Measurements from ENCODE around the gene TOR3A. TPM values are rescaled to one million over a fixed set of nuclear protein-coding genes. Genes with fewer than 3 reads are reported as not detected.

Gene TOR3A
- total RNA-seq, 1 experiment from 2014 or later: 27.0 TPM

DNA sequence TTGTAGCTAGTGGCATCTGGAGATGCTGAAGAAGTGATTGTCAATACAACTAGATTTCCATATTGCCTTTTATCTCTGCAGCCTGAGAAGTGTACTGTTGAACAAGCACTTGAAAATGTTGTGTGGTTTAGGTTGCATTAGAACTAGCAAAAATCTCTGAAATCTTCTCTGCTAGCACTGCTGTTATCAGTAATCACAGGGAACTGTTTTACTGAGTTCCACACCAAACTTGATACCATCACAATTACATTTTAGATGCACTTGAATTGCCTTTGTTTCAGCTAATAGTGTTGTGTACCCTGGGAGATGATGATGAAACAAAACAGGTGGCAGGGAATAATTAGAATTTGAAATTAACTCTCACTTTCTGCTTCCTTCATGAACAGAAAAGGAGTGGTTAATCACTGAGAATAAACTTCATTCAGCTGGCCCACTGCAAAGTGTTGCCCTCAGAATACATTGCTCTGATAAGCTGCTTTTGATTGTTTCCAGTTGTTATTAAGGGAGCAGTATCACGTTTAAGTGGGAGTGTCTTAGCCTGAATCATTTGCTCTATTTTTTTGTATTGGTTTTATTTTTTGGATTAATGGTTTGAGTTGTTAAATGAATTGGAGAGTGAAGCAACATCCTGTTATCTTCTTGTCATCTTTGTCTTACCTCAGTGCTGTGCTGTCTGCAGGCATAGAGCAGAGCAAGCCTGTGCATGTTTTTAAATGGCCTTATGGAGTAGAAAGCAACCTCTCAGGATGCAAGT lies 43.2 kb upstream of the TOR3A start:
- peaks cover 0 to 18% of the 10 kb centered on the region in 2 experiments; a peak in 2 of 4 replicates for H3K4me1 ChIP-seq (ENCODE audit: control insufficient read depth in 1 of 2, insufficient read depth in 2 of 2, low read length in 2 of 2)
- H3K79me2 ChIP-seq (ENCODE audit: insufficient read depth, low read length): peaks cover 57% of the 10 kb centered on the region
- DNase-seq (ENCODE audit: low read depth, low spot score): no peak
- ChIA-PET RAD21 (ENCODE audit: low non-redundant PET in 1 of 2, low total read pairs in 2 of 2, uncharacterized antibody in 2 of 2, unreplicated experiment in 2 of 2) (no interaction called here), POLR2A (no interaction called here), CTCF (no interaction called here)
- BruUV-seq (replicated peaks): no TSS peak
- H4K20me1 ChIP-seq (ENCODE audit: insufficient read depth): no peaks in the 10 kb centered on the region
- no peak overlapping the region for H3K9ac ChIP-seq (ENCODE audit: low read length)
- H3K36me3 ChIP-seq (ENCODE audit: control insufficient read depth in 1 of 2, insufficient read depth in 2 of 2, low read length in 2 of 2): no peaks in the 10 kb centered on the region
- no peak overlapping the region for H2AFZ ChIP-seq (ENCODE audit: low read depth, low read length, poor library complexity, severe bottlenecking)
- H3K4me3 ChIP-seq (replicated peaks in 1 of 2; ENCODE audit: low read depth in 1 of 2, low read length in 2 of 2): no peak overlapping the region
- no peak overlapping the region for H3K4me2 ChIP-seq (ENCODE audit: low read length)
- no peak overlapping the region for H3K27ac ChIP-seq (ENCODE audit: low read depth, low read length)
- intact Hi-C loops (cut with micrococcal nuclease): no loop called here
- H3K27me3 ChIP-seq (ENCODE audit: insufficient read depth, low read length): no peaks in the 10 kb centered on the region
- H3K9me2 ChIP-seq (ENCODE audit: insufficient read depth): no peaks in the 10 kb centered on the region
- H3K9me3 ChIP-seq (ENCODE audit: control insufficient read depth in 1 of 2, insufficient read depth in 1 of 2, low read depth in 1 of 2, low read length in 2 of 2): no peaks in the 10 kb centered on the region
- TF ChIP-seq CBX3 (IDR thresholded peaks at IDR 0.05; ENCODE audit: low read depth) (no peak), YY1 (IDR thresholded peaks at IDR 0.05; ENCODE audit: extremely low read depth, insufficient replicate concordance, low read depth, low read length) (no peak), ZFX (IDR thresholded peaks at IDR 0.05) (no peak), SIN3A (IDR thresholded peaks at IDR 0.05; ENCODE audit: low read depth) (no peak), CEBPB (IDR thresholded peaks at IDR 0.05; ENCODE audit: low read depth) (no peak), TCF7L2 (IDR thresholded peaks at IDR 0.05; ENCODE audit: borderline replicate concordance, extremely low read depth, insufficient read depth, insufficient read length) (no peak), POLR2A (IDR thresholded peaks at IDR 0.05; ENCODE audit: borderline replicate concordance, extremely low read depth, insufficient read depth, insufficient read length) (no peak), SRF (IDR thresholded peaks at IDR 0.05; ENCODE audit: low read depth) (no peak), EGR1 (IDR thresholded peaks at IDR 0.05; ENCODE audit: low read depth) (no peak), EZH2 (IDR thresholded peaks at IDR 0.05) (no peak), POLR2AphosphoS5 (IDR thresholded peaks at IDR 0.05; ENCODE audit: low read depth, low read length) (no peak), SP1 (IDR thresholded peaks at IDR 0.05; ENCODE audit: low read depth) (no peak), EZH2phosphoT487 (IDR thresholded peaks at IDR 0.05; ENCODE audit: borderline replicate concordance) (no peak), FOSL1 (IDR thresholded peaks at IDR 0.05; ENCODE audit: low read depth) (no peak)
- TF ChIP-seq, protein P1, sequence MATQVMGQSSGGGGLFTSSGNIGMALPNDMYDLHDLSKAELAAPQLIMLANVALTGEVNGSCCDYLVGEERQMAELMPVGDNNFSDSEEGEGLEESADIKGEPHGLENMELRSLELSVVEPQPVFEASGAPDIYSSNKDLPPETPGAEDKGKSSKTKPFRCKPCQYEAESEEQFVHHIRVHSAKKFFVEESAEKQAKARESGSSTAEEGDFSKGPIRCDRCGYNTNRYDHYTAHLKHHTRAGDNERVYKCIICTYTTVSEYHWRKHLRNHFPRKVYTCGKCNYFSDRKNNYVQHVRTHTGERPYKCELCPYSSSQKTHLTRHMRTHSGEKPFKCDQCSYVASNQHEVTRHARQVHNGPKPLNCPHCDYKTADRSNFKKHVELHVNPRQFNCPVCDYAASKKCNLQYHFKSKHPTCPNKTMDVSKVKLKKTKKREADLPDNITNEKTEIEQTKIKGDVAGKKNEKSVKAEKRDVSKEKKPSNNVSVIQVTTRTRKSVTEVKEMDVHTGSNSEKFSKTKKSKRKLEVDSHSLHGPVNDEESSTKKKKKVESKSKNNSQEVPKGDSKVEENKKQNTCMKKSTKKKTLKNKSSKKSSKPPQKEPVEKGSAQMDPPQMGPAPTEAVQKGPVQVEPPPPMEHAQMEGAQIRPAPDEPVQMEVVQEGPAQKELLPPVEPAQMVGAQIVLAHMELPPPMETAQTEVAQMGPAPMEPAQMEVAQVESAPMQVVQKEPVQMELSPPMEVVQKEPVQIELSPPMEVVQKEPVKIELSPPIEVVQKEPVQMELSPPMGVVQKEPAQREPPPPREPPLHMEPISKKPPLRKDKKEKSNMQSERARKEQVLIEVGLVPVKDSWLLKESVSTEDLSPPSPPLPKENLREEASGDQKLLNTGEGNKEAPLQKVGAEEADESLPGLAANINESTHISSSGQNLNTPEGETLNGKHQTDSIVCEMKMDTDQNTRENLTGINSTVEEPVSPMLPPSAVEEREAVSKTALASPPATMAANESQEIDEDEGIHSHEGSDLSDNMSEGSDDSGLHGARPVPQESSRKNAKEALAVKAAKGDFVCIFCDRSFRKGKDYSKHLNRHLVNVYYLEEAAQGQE (IDR thresholded peaks at IDR 0.05; ENCODE audit: low read depth): no peak
- TF ChIP-seq, protein P2, sequence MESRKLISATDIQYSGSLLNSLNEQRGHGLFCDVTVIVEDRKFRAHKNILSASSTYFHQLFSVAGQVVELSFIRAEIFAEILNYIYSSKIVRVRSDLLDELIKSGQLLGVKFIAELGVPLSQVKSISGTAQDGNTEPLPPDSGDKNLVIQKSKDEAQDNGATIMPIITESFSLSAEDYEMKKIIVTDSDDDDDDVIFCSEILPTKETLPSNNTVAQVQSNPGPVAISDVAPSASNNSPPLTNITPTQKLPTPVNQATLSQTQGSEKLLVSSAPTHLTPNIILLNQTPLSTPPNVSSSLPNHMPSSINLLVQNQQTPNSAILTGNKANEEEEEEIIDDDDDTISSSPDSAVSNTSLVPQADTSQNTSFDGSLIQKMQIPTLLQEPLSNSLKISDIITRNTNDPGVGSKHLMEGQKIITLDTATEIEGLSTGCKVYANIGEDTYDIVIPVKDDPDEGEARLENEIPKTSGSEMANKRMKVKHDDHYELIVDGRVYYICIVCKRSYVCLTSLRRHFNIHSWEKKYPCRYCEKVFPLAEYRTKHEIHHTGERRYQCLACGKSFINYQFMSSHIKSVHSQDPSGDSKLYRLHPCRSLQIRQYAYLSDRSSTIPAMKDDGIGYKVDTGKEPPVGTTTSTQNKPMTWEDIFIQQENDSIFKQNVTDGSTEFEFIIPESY (IDR thresholded peaks at IDR 0.05; ENCODE audit: extremely low read depth, insufficient replicate concordance, low read length): no peak
- TF ChIP-seq, protein P3, sequence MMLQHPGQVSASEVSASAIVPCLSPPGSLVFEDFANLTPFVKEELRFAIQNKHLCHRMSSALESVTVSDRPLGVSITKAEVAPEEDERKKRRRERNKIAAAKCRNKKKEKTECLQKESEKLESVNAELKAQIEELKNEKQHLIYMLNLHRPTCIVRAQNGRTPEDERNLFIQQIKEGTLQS (IDR thresholded peaks at IDR 0.05): no peak
- TF ChIP-seq, protein P4, sequence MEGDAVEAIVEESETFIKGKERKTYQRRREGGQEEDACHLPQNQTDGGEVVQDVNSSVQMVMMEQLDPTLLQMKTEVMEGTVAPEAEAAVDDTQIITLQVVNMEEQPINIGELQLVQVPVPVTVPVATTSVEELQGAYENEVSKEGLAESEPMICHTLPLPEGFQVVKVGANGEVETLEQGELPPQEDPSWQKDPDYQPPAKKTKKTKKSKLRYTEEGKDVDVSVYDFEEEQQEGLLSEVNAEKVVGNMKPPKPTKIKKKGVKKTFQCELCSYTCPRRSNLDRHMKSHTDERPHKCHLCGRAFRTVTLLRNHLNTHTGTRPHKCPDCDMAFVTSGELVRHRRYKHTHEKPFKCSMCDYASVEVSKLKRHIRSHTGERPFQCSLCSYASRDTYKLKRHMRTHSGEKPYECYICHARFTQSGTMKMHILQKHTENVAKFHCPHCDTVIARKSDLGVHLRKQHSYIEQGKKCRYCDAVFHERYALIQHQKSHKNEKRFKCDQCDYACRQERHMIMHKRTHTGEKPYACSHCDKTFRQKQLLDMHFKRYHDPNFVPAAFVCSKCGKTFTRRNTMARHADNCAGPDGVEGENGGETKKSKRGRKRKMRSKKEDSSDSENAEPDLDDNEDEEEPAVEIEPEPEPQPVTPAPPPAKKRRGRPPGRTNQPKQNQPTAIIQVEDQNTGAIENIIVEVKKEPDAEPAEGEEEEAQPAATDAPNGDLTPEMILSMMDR (IDR thresholded peaks at IDR 0.05 in 2 of 3, conservative IDR thresholded peaks at IDR 0.05 in 1 of 3; ENCODE audit: borderline replicate concordance in 1 of 3, insufficient read depth in 1 of 3, low read depth in 2 of 3, low read length in 2 of 3): no peak
- TF ChIP-seq, protein P5, sequence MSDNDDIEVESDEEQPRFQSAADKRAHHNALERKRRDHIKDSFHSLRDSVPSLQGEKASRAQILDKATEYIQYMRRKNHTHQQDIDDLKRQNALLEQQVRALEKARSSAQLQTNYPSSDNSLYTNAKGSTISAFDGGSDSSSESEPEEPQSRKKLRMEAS (IDR thresholded peaks at IDR 0.05): no peak
- no peak for ATAC-seq

Measured in HCT116 (cell line).